Measurements from ENCODE around the gene HAUS3. TPM values are rescaled to one million over a fixed set of nuclear protein-coding genes. Genes with fewer than 3 reads are reported as not detected.

HAUS3 gene
- total and polyA plus RNA-seq, 2 experiments from 2014 or later = 15.2 to 16.3 TPM

DNA sequence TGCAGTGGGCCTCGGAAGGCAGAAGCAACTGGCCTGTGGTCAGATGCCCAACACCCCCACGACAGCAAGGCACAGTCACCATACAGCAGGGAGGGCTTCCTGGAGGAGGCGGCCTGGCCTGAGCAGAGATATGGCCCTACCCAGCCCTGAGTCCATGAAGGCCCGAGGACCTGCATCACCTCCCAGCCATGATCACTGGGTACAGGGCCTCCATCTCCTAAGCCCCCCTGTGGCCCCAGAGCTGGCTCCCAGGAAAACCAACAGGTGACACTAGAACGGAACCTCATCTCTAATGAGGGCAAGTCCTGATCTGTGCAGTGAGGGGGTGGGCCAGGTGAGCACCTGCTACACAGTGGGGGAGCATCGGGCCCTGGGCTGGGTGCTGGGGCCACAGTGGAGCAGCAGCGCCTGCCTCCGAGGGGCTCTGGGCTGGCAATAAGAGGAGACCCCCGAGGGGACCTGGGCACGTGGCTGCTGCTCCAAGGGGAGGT is 46.2 kb upstream of the HAUS3 start:
- TF ChIP-seq, protein P1, sequence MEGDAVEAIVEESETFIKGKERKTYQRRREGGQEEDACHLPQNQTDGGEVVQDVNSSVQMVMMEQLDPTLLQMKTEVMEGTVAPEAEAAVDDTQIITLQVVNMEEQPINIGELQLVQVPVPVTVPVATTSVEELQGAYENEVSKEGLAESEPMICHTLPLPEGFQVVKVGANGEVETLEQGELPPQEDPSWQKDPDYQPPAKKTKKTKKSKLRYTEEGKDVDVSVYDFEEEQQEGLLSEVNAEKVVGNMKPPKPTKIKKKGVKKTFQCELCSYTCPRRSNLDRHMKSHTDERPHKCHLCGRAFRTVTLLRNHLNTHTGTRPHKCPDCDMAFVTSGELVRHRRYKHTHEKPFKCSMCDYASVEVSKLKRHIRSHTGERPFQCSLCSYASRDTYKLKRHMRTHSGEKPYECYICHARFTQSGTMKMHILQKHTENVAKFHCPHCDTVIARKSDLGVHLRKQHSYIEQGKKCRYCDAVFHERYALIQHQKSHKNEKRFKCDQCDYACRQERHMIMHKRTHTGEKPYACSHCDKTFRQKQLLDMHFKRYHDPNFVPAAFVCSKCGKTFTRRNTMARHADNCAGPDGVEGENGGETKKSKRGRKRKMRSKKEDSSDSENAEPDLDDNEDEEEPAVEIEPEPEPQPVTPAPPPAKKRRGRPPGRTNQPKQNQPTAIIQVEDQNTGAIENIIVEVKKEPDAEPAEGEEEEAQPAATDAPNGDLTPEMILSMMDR (IDR thresholded peaks at IDR 0.05; ENCODE audit: low read depth, low read length) = no peak
- H3K9me3 ChIP-seq (ENCODE audit: low read depth) = no peaks in the 10 kb centered on the region
- no peak overlapping the region for H3K27ac ChIP-seq
- no peaks in the 10 kb centered on the region for H3K36me3 ChIP-seq
- DNase-seq (ENCODE audit: low read depth in 1 of 2, low spot score in 1 of 2) = no peak
- no peak overlapping the region for H3K4me3 ChIP-seq
- H3K27me3 ChIP-seq = no peaks in the 10 kb centered on the region
- H3K4me1 ChIP-seq (ENCODE audit: low read depth) = no peaks in the 10 kb centered on the region

DNA sequence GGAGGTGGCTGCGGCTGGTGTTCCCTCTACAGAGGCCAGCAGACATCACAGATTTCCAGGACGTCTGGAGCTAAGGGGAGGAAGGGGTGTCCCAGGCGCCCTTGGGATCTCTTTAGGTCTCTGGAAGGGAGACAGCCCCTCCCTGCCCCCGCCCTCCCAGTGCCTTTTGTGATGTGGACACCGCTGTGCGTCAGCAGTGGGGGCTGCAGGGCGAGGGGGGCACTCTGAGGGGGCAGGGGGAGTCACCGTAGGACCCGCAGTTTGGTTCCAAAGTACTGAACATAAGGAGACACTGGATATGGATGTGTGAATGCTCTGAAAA is 45.6 kb upstream of the HAUS3 start:
- TF ChIP-seq, protein P1 (IDR thresholded peaks at IDR 0.05; ENCODE audit: low read depth, low read length) = no peak
- Histone ChIP-seq H3K27me3 (no peaks in the 10 kb centered on the region), H3K9me3 (ENCODE audit: low read depth) (no peaks in the 10 kb centered on the region), H3K4me1 (ENCODE audit: low read depth) (no peaks in the 10 kb centered on the region), H3K4me3 (no peak overlapping the region), H3K27ac (no peak overlapping the region), H3K36me3 (no peaks in the 10 kb centered on the region)
- DNase-seq (ENCODE audit: low read depth in 1 of 2, low spot score in 1 of 2) = no peak

DNA sequence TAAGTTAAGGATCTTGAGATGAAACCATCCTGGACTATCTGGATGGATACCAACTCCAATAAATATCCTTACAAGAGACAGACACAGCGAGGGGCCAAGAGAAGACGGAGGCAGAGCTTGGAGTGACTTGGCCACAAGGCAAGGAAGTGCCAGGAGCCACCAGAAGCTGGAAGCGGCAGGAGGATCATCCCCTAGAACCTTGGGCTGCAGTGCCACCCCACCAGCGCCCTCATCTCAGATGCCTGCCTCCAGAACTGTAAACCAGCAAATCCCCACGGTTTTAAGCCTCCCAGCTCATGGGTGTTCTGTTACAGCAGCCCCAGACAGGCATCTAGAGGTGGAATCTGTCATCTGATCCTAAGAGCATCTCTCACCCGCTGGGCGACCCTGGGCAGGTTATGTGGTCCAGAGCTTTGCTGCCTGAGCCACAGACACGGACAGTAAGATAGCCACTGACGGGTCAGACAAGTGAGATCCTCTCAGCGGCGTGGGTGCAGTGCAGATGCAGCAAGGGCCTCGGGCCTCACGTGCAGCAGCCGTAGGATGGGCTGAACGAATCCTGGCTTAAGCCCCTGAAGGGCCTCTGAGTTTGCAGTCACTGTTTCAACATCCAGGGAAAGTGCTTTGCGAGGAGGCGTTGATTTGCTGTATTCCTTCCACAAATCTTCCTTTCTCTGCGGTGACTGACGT is 45.1 kb upstream of the HAUS3 start:
- H3K4me3 ChIP-seq = no peak overlapping the region
- DNase-seq (ENCODE audit: low read depth in 1 of 2, low spot score in 1 of 2) = peak in 1 of 2 donors; percentile 44
- TF ChIP-seq, protein P1 (IDR thresholded peaks at IDR 0.05; ENCODE audit: low read depth, low read length) = no peak
- no peak overlapping the region for H3K27ac ChIP-seq
- H3K9me3 ChIP-seq (ENCODE audit: low read depth) = no peaks in the 10 kb centered on the region
- no peaks in the 10 kb centered on the region for H3K36me3 ChIP-seq
- H3K4me1 ChIP-seq (ENCODE audit: low read depth) = no peaks in the 10 kb centered on the region
- no peaks in the 10 kb centered on the region for H3K27me3 ChIP-seq

DNA sequence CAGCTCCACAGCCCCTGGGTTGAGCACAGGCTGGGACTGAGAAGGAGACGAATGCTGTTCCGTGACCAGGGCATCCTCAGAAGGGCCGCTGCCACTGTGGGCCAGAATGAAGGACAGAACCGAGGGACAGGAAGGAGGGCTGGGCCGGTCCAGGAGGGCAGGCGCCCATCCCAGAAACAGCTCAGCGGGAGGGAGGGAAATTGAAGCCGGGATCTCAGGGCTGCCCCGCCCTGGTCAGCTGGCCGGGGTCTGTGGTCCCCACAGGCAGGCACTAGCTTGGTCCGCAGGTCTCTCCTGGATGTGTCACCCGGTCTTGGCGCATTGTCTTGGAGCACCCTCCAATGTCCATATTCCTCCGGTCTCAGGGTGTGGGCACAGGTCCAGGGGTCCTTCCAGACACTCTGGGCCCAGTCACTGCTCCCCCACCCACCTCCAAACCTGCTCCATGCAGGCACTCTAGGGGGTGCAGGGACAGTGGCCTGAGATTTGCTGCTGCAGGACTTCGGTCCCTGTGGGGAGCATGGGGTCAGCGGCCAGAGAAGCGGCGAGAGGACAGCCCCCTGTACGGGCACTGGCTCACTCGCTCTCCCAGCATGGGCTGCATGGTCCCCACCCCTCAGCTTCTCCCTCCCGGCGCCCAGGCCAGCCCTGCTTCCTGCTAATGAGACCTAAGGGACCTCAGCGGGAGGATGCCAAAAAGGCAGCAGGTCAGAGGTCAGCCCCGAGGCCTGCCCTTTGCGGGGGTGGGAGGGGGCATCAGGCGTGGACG is 43.9 kb upstream of the HAUS3 start:
- no peak overlapping the region for H3K4me3 ChIP-seq
- H3K9me3 ChIP-seq (ENCODE audit: low read depth) = no peaks in the 10 kb centered on the region
- DNase-seq (ENCODE audit: low read depth in 1 of 2, low spot score in 1 of 2) = no peak
- no peak overlapping the region for H3K27ac ChIP-seq
- H3K36me3 ChIP-seq = no peaks in the 10 kb centered on the region
- TF ChIP-seq, protein P1 (IDR thresholded peaks at IDR 0.05; ENCODE audit: low read depth, low read length) = no peak
- no peaks in the 10 kb centered on the region for H3K4me1 ChIP-seq (ENCODE audit: low read depth)
- no peaks in the 10 kb centered on the region for H3K27me3 ChIP-seq

DNA sequence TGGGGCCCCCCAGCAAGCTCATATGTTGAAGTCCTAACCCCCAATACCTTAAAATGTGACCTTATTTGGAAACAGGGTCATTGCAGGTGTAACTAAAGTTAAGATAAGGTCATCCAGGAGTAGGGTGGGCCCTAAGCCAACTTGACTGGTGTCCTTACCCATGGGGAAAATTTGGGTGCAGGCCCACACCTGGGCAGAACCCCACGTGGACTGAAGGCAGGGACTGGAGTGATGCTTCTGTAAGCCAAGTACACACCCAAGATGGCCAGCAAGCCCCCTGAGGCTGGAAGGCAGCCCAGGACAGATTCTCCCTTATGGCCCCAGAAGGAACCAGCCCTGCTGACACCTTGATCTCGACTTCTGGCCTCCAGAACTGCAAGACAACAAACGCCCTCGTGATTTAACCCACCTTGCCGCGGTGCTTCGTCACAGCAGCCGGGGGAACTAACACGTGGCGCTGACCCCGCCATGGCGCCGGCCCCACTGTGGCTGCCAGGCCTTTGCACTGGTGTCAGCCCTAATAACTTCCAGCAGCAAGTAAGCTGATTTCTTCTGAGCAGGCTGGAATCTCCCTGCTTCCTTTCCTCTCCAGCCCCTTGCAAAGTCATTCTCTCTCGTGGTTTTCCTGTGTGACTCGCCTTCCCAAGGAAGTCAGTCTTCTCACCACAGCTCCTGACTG is 43.2 kb upstream of the HAUS3 start:
- H3K27me3 ChIP-seq = no peaks in the 10 kb centered on the region
- no peak overlapping the region for H3K27ac ChIP-seq
- no peaks in the 10 kb centered on the region for H3K36me3 ChIP-seq
- no peaks in the 10 kb centered on the region for H3K4me1 ChIP-seq (ENCODE audit: low read depth)
- TF ChIP-seq, protein P1 (IDR thresholded peaks at IDR 0.05; ENCODE audit: low read depth, low read length) = no peak
- no peak overlapping the region for H3K4me3 ChIP-seq
- DNase-seq (ENCODE audit: low read depth in 1 of 2, low spot score in 1 of 2) = peak in 1 of 2 donors; percentile 52
- H3K9me3 ChIP-seq (ENCODE audit: low read depth) = no peaks in the 10 kb centered on the region
